Esophagus squamous epithelium (tissue), 5 donors: ENCODE results near the gene GEMIN8. TPM values are rescaled to one million over a fixed set of nuclear protein-coding genes. Genes with fewer than 3 reads are reported as not detected.

ENCODE experiments used
- DNase-seq: peaks from one replicate; lab custom pipeline; 2025; lab: John Stamatoyannopoulos, UW
- H3K27ac ChIP-seq, 4 donors: fragments of 200-600 bp; sonication (generic); one replicate each; pipeline ENCODE4 v1.5.1; 2016 to 2019; ENCODE audit warnings: mild to moderate bottlenecking in 1 of 4
- H3K27me3 ChIP-seq, 4 donors: fragments of 200-600 bp; sonication (generic); 1 replicate in 3 of 4; 2 replicates in 1 of 4; pipeline versions ENCODE4 v1.5.1 to v1.6.0; 2017 to 2021; ENCODE audit warnings: antibody characterized with exemption in 1 of 4
- H3K36me3 ChIP-seq, 3 donors: fragments of 200-600 bp; sonication (generic); one replicate each; pipeline ENCODE4 v1.5.1; 2016 to 2019
- H3K4me1 ChIP-seq, 3 donors: fragments of 200-600 bp; sonication (generic); one replicate each; pipeline ENCODE4 v1.5.1; 2017 to 2019
- H3K4me3 ChIP-seq, 4 donors: fragments of 200-600 bp; sonication (generic); 1 replicate in 3 of 4; 2 replicates in 1 of 4; pipeline ENCODE4 v1.5.1; 2016 to 2019; ENCODE audit warnings: mild to moderate bottlenecking in 2 of 4, moderate library complexity in 1 of 4
- H3K9me3 ChIP-seq, 3 donors: fragments of 200-600 bp; sonication (generic); one replicate each; pipeline ENCODE4 v1.5.1; 2016 to 2019
- CTCF ChIP-seq, 6 experiments: fragments of 450-650 bp in 4 of 6; fragments of 200-600 bp in 2 of 6; sonication (generic) in 2 of 6; IDR thresholded peaks; one replicate each; pipeline ENCODE4 v1.5.1; 2016 to 2019; ENCODE audit warnings: antibody characterized with exemption in 6 of 6, mild to moderate bottlenecking in 4 of 6, moderate library complexity in 4 of 6
- POLR2A ChIP-seq, 4 donors: fragments of 450-650 bp; IDR thresholded peaks; one replicate each; pipeline ENCODE4 v1.6.1; 2017; ENCODE audit warnings: antibody characterized with exemption in 4 of 4, mild to moderate bottlenecking in 4 of 4, moderate library complexity in 3 of 4
- WGBS, 2 donors: methylation state at CpG; one replicate each; pipeline ENCODE4 v1.1.5; 2018; 5-methylcytosine and 5-hydroxymethylcytosine counted together
- intact Hi-C: fragments of 100-400 bp; cut with DNase I; formaldehyde crosslinking; loops from one replicate; pipeline ENCODE4 v1.15.0; 2022
- total RNA-seq, 4 donors: library from RNA; depleted of rRNA; stranded (reverse); fragments of >200 nt; gene quantifications; one replicate each; pipeline ENCODE4 v1.1.0, GENCODE V29; 2016
- donor health status: DM: yes; HTN: yes; CAD: no.

GEMIN8 gene
- total RNA-seq, 4 donors from 2014 or later, result 12.2 to 20.8 (median 15.7) TPM

GRCh38 chrX:14029039-14029424 is 660 bp downstream of the GEMIN8 start:
- WGBS, 2 donors, result 24% methylated on average over 7 of the region's 7 CpGs; no CpG with 5 or more reads in 1 of the 2 donors

GRCh38 chrX:14028473-14028872 is 1.2 kb downstream of the GEMIN8 start:
- H3K9me3 ChIP-seq, result no peaks in the 10 kb centered on the region
- peak overlapping the region in 2 of 4 donors; percentile 62 to 77 for H3K4me3 ChIP-seq
- intact Hi-C loops, result no loop called here
- H3K27me3 ChIP-seq, result no peaks in the 10 kb centered on the region
- no peak for DNase-seq
- H3K4me1 ChIP-seq, result peaks cover 0 to 44% (median 3%) of the 10 kb centered on the region in 3 donors
- WGBS, 2 donors, result 31 to 49% methylated on average over 3 of the region's 3 CpGs
- H3K27ac ChIP-seq, result peak overlapping the region in 3 of 4 donors; percentile 46 to 91 (median 78)
- TF ChIP-seq POLR2A (IDR thresholded peaks at IDR 0.05), result no peak
- no peak for TF ChIP-seq CTCF (IDR thresholded peaks at IDR 0.05)
- no peaks in the 10 kb centered on the region for H3K36me3 ChIP-seq

More at GRCh38 chrX:14029039-14029424, 660 bp downstream of the GEMIN8 start:
- Histone ChIP-seq H3K9me3 (no peaks in the 10 kb centered on the region), H3K4me3 (peak overlapping the region; percentile 56 to 77 (median 68)), H3K27me3 (no peaks in the 10 kb centered on the region), H3K4me1 (peaks cover 0 to 44% (median 3%) of the 10 kb centered on the region in 3 donors), H3K27ac (peak overlapping the region; percentile 78 to 91 (median 86)), H3K36me3 (no peaks in the 10 kb centered on the region)
- no peak for DNase-seq
- TF ChIP-seq POLR2A (IDR thresholded peaks at IDR 0.05) (no peak), CTCF (IDR thresholded peaks at IDR 0.05) (no peak)
- intact Hi-C loops, result no loop called here

- Histone ChIP-seq H3K27me3 (no peaks in the 10 kb centered on the region), H3K27ac (peak overlapping the region in 3 of 4 donors; percentile 46 to 91 (median 56)), H3K4me1 (peaks cover 0 to 40% (median 3%) of the 10 kb centered on the region in 3 donors), H3K36me3 (no peaks in the 10 kb centered on the region), H3K9me3 (no peaks in the 10 kb centered on the region), H3K4me3 (no peak overlapping the region)
- no peak for DNase-seq
- TF ChIP-seq CTCF (IDR thresholded peaks at IDR 0.05), result no peak
- no peak for TF ChIP-seq POLR2A (IDR thresholded peaks at IDR 0.05)
- intact Hi-C loops, result no loop called here
Observed at GRCh38 chrX:14027511-14028019, 2.1 kb downstream of the GEMIN8 start.

- Histone ChIP-seq H3K36me3 (no peaks in the 10 kb centered on the region), H3K4me1 (peaks cover 0 to 34% (median 3%) of the 10 kb centered on the region in 3 donors), H3K27ac (peak overlapping the region in 3 of 4 donors; percentile 41 to 91 (median 46)), H3K27me3 (no peaks in the 10 kb centered on the region), H3K4me3 (no peak overlapping the region), H3K9me3 (no peaks in the 10 kb centered on the region)
- no peak for DNase-seq
- TF ChIP-seq POLR2A (IDR thresholded peaks at IDR 0.05) (no peak), CTCF (IDR thresholded peaks at IDR 0.05) (no peak)
- 63 to 64% methylated on average over 1 of the region's 1 CpG for WGBS, 2 donors
- intact Hi-C loops, result no loop called here
Observed at GRCh38 chrX:14027036-14027435, 2.7 kb downstream of the GEMIN8 start.

- H3K9me3 ChIP-seq, result no peaks in the 10 kb centered on the region
- no peak overlapping the region for H3K4me3 ChIP-seq
- 52 to 83% methylated on average over 3 to 6 of the region's 7 CpGs for WGBS, 2 donors
- TF ChIP-seq CTCF (IDR thresholded peaks at IDR 0.05) (no peak), POLR2A (IDR thresholded peaks at IDR 0.05) (no peak)
- peaks cover 0 to 34% (median 3%) of the 10 kb centered on the region in 3 donors for H3K4me1 ChIP-seq
- DNase-seq, result no peak
- no peak overlapping the region for H3K27ac ChIP-seq
- no peaks in the 10 kb centered on the region for H3K36me3 ChIP-seq
- no peaks in the 10 kb centered on the region for H3K27me3 ChIP-seq
- intact Hi-C loops, result no loop called here
Observed at GRCh38 chrX:14026121-14026520, 3.6 kb downstream of the GEMIN8 start.
